Measurements from ENCODE around the gene FILIP1.

GRCh38 chr6:75532521-75532920 is 38.9 kb upstream of the FILIP1 start:
- no peak for TF ChIP-seq CREB1 (IDR thresholded peaks at IDR 0.05; ENCODE audit: low read depth)
- no peak for TF ChIP-seq MAX (IDR thresholded peaks at IDR 0.05)
- TF ChIP-seq TCF12 (IDR thresholded peaks at IDR 0.05; ENCODE audit: low read depth) = no peak
- TF ChIP-seq EP300 (IDR thresholded peaks at IDR 0.05; ENCODE audit: borderline replicate concordance) = no peak
- TF ChIP-seq EGR1 (IDR thresholded peaks at IDR 0.05) = no peak
- TF ChIP-seq TAF1 (IDR thresholded peaks at IDR 0.05; ENCODE audit: low read depth) = no peak
- no peak for TF ChIP-seq TEAD4 (IDR thresholded peaks at IDR 0.05)
- no peak for TF ChIP-seq YY1 (IDR thresholded peaks at IDR 0.05; ENCODE audit: low read depth)
- TF ChIP-seq REST (IDR thresholded peaks at IDR 0.05; ENCODE audit: low read depth) = no peak
- TF ChIP-seq ZBTB7A (IDR thresholded peaks at IDR 0.05; ENCODE audit: low read depth) = no peak
